ENCODE results near the gene TGDS.

DNA sequence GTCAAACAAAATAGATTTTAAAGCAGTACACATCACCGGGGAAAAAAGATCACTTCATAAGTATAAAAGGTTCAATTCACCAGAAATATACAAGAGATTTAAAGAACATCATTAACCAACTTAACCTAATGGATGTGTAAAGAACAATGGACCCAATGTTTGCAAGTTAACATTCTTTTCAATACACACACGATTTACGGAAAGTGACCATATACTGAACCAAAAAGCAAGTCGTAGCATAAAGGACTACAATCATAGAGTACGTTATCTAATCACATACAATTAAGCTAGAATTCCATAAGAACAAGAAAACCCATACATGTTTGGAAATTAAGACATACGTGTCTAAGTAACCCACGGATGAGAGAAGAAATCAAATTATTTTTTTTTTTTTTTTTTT is 9.6 kb downstream of the TGDS start:
- TF ChIP-seq, protein P1, sequence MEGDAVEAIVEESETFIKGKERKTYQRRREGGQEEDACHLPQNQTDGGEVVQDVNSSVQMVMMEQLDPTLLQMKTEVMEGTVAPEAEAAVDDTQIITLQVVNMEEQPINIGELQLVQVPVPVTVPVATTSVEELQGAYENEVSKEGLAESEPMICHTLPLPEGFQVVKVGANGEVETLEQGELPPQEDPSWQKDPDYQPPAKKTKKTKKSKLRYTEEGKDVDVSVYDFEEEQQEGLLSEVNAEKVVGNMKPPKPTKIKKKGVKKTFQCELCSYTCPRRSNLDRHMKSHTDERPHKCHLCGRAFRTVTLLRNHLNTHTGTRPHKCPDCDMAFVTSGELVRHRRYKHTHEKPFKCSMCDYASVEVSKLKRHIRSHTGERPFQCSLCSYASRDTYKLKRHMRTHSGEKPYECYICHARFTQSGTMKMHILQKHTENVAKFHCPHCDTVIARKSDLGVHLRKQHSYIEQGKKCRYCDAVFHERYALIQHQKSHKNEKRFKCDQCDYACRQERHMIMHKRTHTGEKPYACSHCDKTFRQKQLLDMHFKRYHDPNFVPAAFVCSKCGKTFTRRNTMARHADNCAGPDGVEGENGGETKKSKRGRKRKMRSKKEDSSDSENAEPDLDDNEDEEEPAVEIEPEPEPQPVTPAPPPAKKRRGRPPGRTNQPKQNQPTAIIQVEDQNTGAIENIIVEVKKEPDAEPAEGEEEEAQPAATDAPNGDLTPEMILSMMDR (IDR thresholded peaks at IDR 0.05), result no peak
- TF ChIP-seq POLR2A (IDR thresholded peaks at IDR 0.05), result no peak

Measured in thyroid gland (tissue), 4 donors.